GM20000 (cell line): ENCODE results near the gene BIRC5.
"Not testable (repeated sequence)": the region's sequence is repeated elsewhere in the genome, so short reads cannot be mapped to it uniquely, and the experiment has no call there.

ENCODE experiments used
- DNase-seq: peaks from one replicate; pipeline ENCODE4 v3.0.0; 2012; ENCODE audit warnings: low spot score
- CTCF ChIP-seq: IDR thresholded peaks from 2 replicates; pipeline ENCODE4 v1.5.1; 2012; ENCODE audit warnings: mild to moderate bottlenecking, control low read depth; ENCODE audit errors: extremely low read depth, missing control alignments

BIRC5 gene

GRCh38 chr17:78214016-78214705, at the start of gene BIRC5:
Gene BIRC5, plus strand, starts transcription at chr17:78214253. Its CDS starts 64 bp downstream, at chr17:78214317.
- DNase-seq: peak; percentile 98
- no peak for TF ChIP-seq CTCF

DNA sequence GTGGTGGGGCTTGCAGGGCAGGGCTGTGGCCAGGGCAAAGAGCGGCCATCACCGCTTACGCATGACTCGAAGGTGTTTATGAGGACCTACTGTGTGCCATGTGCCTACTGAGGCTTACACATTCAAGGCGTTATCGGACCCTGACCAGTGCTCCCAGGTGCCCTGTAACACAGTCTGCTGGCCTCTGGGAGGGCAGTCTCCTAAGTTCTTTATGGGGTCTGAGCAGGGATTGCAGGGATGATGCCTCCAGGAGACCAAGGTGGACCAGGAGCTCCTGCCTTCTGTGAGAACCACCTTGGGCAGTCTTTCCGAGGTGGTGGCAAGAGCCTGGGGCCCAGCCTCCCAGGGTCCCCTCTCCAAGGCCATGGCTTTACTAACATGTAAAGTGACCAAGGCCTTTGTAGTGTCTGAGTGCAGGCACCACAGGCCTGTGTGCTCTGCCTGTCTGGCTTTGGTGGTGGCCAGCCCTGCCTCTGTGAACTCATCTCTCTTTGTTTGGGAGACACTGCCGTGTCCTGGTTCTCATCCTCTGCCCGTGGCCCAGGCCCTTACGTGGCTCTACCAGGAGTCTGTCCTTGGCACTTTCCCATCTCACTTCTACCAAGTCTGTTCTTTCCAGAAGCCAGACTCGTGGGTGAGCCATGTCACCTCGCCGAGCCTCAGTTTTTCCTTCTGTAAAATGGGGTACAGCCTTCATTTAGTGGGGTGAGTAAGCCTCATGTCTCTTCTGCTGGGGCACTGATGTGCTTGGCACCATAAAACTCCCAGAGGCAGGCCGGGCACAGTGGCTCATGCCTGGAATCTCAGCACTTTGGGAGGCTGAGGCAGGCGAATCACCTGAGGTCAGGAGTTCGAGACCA, 49.1 kb upstream of the BIRC5 start:
- no peak for TF ChIP-seq CTCF
- DNase-seq: no peak

- DNase-seq: no peak
- no peak for TF ChIP-seq CTCF
Measured at GRCh38 chr17:78166416-78166815, 47.6 kb upstream of the BIRC5 start.

DNA sequence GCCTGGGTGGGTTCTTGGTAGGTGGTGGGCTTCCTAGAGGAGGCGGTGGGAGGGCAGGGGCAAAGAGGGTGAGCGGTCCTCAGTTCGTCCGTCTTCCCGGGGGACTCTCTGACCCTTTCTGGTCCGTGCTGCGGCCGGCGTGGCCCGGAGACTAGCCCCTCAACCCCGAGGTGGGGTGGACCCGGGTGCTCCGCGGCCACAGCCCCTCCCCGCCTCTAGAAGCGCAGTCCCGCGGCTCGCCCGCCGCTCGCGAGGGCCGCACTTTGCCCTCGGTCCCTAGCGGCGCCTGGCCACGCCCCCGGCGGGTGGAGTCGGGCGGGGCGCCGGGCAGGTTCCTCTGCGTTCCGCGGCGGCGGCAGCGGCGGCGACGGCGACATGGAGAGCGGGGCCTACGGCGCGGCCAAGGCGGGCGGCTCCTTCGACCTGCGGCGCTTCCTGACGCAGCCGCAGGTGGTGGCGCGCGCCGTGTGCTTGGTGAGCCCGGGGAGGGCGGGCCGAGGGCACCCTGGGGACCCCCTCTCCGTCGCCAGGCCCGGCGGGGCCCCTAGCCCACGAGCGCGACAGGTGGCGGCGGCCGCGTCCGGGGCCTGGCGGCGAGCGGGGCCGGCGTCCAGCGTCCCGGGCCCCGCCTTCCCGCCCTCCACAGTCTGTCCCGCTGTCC, 45.7 kb upstream of the BIRC5 start, which contains the start of gene SYNGR2:
Gene SYNGR2 (plus strand): TSS at position 340 of the 661 bp plus-strand sequence. CDS start 36 bp downstream, at position 376.
- DNase-seq: peak; percentile 95
- no peak for TF ChIP-seq CTCF

DNA sequence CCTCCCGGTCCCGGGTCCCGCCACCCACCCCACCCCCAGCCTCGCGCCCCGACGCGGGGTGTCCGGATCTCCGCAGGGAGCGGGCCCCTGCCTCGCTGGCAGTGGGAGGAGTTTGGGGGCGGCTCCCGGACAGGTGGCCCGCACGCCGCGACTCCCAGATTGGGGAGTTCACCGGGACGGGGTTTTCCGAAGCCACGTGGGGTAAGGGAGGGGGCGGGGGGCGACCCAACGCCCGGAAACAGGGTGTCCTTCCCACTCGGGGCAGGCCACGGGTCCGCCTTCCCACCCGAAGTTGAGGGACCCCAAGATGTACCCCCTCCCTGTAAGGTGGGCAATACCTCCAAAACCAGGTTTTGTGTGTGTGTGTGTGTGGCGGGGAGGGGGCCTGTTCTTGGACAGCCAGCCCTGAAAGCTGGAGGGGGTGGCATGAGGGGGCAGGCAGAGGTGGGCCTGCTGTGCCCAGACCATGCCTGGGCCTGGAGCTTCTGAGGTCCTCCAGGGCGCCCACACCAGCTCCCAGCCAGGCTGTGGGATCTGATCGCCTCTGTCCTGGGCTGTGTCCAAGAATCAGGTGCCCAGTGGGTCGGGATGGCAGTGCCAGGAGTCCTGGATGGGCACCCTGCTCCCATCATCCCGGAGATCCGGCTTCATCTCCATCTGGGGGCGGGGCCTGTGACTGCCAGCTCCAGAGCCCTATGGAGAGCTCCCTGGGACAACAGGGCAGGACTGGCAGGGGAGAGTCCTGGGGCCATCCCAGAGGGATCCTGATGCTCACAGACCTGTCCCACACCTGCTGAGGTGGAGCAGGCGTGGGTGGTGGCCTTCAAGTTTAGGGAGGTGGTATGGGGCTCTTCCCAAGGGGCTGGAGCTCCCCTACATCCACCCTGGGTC, 44.9 kb upstream of the BIRC5 start:
- peak; percentile 77 for DNase-seq
- no peak for TF ChIP-seq CTCF

DNA sequence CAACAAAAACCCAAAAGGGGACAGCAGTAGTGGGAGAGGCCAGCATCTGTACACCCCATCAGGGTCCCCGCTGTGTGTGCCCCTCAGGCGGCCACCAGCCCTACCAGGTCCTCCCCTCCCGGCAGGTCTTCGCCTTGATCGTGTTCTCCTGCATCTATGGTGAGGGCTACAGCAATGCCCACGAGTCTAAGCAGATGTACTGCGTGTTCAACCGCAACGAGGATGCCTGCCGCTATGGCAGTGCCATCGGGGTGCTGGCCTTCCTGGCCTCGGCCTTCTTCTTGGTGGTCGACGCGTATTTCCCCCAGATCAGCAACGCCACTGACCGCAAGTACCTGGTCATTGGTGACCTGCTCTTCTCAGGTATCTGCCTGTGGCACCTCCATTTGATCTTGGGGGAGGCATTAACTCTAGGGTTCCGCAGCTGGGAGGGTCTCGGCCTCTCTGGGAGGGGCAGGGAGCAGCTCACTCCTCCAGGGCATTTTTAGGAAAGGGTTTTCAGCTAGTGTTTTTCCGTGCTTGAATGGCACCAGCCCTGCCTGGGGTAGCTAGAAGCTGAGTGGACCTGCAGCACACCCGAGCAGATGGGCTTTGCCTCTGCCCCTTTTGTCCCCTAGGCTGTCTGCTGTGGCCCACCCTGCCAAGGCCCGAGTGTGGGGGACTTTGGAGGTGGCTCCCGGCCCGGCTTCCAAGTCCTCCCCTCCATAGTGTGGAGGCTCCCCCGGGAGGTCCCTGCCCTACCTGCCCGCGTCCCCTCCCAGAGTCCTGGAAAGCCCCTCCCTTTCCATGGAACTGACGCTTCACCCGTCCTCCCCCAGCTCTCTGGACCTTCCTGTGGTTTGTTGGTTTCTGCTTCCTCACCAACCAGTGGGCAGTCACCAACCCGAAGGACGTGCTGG, 43.1 kb upstream of the BIRC5 start:
- no peak for DNase-seq
- TF ChIP-seq CTCF: no peak

DNA sequence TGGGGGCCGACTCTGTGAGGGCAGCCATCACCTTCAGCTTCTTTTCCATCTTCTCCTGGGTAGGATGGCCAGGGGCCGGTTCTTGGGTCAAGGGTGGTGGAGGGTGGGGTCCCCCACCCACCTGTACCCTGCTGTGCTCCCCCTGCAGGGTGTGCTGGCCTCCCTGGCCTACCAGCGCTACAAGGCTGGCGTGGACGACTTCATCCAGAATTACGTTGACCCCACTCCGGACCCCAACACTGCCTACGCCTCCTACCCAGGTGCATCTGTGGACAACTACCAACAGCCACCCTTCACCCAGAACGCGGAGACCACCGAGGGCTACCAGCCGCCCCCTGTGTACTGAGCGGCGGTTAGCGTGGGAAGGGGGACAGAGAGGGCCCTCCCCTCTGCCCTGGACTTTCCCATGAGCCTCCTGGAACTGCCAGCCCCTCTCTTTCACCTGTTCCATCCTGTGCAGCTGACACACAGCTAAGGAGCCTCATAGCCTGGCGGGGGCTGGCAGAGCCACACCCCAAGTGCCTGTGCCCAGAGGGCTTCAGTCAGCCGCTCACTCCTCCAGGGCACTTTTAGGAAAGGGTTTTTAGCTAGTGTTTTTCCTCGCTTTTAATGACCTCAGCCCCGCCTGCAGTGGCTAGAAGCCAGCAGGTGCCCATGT, 42.3 kb upstream of the BIRC5 start:
- not testable (repeated sequence) for DNase-seq
